Transverse colon (tissue), 4 donors: Measurements from ENCODE around the gene SLBP. TPM values are rescaled to one million over a fixed set of nuclear protein-coding genes. Genes with fewer than 3 reads are reported as not detected.

ENCODE experiments used
- DNase-seq: peaks from one replicate; pipeline ENCODE4 v3.0.0-alpha.2; 2019
- H3K27ac ChIP-seq, 4 donors: fragments of 200-600 bp; sonication (generic); 2 replicates each; pipeline ENCODE4 v1.5.1; 2016 to 2018; ENCODE audit warnings: inconsistent platforms in 4 of 4
- H3K27me3 ChIP-seq: fragments of 200-600 bp; sonication (generic); 2 replicates; pipeline ENCODE4 v1.5.1; 2017; ENCODE audit warnings: inconsistent platforms
- H3K36me3 ChIP-seq, 4 donors: fragments of 200-600 bp; sonication (generic); 2 replicates each; pipeline ENCODE4 v1.5.1; 2017 to 2019; ENCODE audit warnings: inconsistent platforms in 4 of 4
- H3K4me1 ChIP-seq, 4 donors: fragments of 200-600 bp; sonication (generic); 2 replicates each; pipeline ENCODE4 v1.5.1; 2017 to 2020; ENCODE audit warnings: inconsistent platforms in 4 of 4
- H3K4me3 ChIP-seq, 4 donors: fragments of 200-600 bp; sonication (generic); 1 replicate in 1 of 4; 2 replicates in 3 of 4; pipeline versions ENCODE4 v1.5.1 to v1.6.1; 2017 to 2019; ENCODE audit warnings: inconsistent platforms in 4 of 4
- H3K9me3 ChIP-seq, 2 donors: fragments of 200-600 bp; sonication (generic); 2 replicates each; pipeline ENCODE4 v1.5.1; 2017 to 2019; ENCODE audit warnings: inconsistent platforms in 2 of 2
- CTCF ChIP-seq, 5 experiments: fragments of 200-600 bp in 3 of 5; fragments of 450-650 bp in 2 of 5; sonication (generic) in 3 of 5; IDR thresholded peaks; 1 replicate in 2 of 5; 2 replicates in 3 of 5; pipeline ENCODE4 v1.5.1; 2016 to 2017; ENCODE audit warnings: antibody characterized with exemption in 5 of 5, inconsistent platforms in 3 of 5, mild to moderate bottlenecking in 2 of 5, moderate library complexity in 1 of 5
- EP300 ChIP-seq: sonication (generic); formaldehyde crosslinking; IDR thresholded peaks from one replicate; pipeline ENCODE4 v1.6.1; 2017; ENCODE audit warnings: antibody characterized with exemption, low read depth
- POLR2A ChIP-seq: fragments of 450-650 bp; IDR thresholded peaks from one replicate; pipeline ENCODE4 v1.6.1; 2016; ENCODE audit warnings: antibody characterized with exemption, mild to moderate bottlenecking, moderate library complexity
- POLR2AphosphoS5 ChIP-seq, 3 donors: sonication (generic); formaldehyde crosslinking; IDR thresholded peaks; one replicate each; pipeline ENCODE4 v1.6.1; 2016; ENCODE audit warnings: antibody characterized with exemption in 3 of 3
- WGBS, 2 donors: methylation state at CpG; one replicate each; pipeline ENCODE4 v1.1.5; 2018; ENCODE audit warnings: low coverage in 1 of 2; 5-methylcytosine and 5-hydroxymethylcytosine counted together
- in situ Hi-C, 4 donors: fragments of 200-750 bp; cut with MboI; loops; one replicate each; pipeline versions ENCODE4 v1.15.0 to v1.15.1; 2017; ENCODE audit warnings: low sequenced_read_pairs in 3 of 4, low pct_ligation_motif_present in 1 of 4, low pct_unique_long_range_greater_than_20kb in 1 of 4
- intact Hi-C: fragments of 100-400 bp; cut with DNase I; formaldehyde crosslinking; loops from one replicate; pipeline ENCODE4 v1.15.1; 2023; ENCODE audit warnings: low total_unique reads
- total RNA-seq, 4 donors: library from RNA; depleted of rRNA; stranded (reverse); fragments of >200 nt; gene quantifications; one replicate each; pipeline ENCODE4 v1.1.0, GENCODE V29; 2016

SLBP gene
- total RNA-seq, 4 donors from 2014 or later = 7.6 to 47.5 (median 31.6) TPM

GRCh38 chr4:1751155-1751918 lies 39.2 kb upstream of the SLBP start:
- no peak for DNase-seq
- no peak for TF ChIP-seq CTCF (IDR thresholded peaks at IDR 0.05)
- no peak for TF ChIP-seq POLR2AphosphoS5 (IDR thresholded peaks at IDR 0.05)
- no peak for TF ChIP-seq EP300
- TF ChIP-seq POLR2A = no peak
- in situ Hi-C loops = loop anchor here in 1 of 4 donors (10.0 kb wide), 1 partner anchor 63 kb away; no protein-coding TSS in a partner anchor
- H3K36me3 ChIP-seq = no peaks in the 10 kb centered on the region
- no peaks in the 10 kb centered on the region for H3K9me3 ChIP-seq
- H3K4me1 ChIP-seq = peaks cover 0 to 22% (median 12%) of the 10 kb centered on the region in 4 donors
- WGBS, 2 donors = 82% methylated on average over 29 of the region's 31 CpGs; no CpG with 5 or more reads in 1 of the 2 donors
- no peak overlapping the region for H3K27ac ChIP-seq
- peaks cover 5% of the 10 kb centered on the region for H3K27me3 ChIP-seq
- intact Hi-C loops = no loop called here
- no peak overlapping the region for H3K4me3 ChIP-seq

GRCh38 chr4:1750381-1751154 lies 38.4 kb upstream of the SLBP start:
- no peaks in the 10 kb centered on the region for H3K9me3 ChIP-seq
- H3K4me3 ChIP-seq = no peak overlapping the region
- no peaks in the 10 kb centered on the region for H3K36me3 ChIP-seq
- H3K27ac ChIP-seq = no peak overlapping the region
- peaks cover 5% of the 10 kb centered on the region for H3K27me3 ChIP-seq
- no peak for DNase-seq
- in situ Hi-C loops (loop anchor here in 1 of 4 donors (10.0 kb wide), 1 partner anchor 64 kb away; no protein-coding TSS in a partner anchor), intact Hi-C loops (no loop called here)
- 81 to 90% methylated on average over 2 to 18 of the region's 18 CpGs for WGBS, 2 donors
- peaks cover 0 to 22% (median 12%) of the 10 kb centered on the region in 4 donors for H3K4me1 ChIP-seq
- TF ChIP-seq POLR2A = no peak
- TF ChIP-seq CTCF (IDR thresholded peaks at IDR 0.05) = no peak
- no peak for TF ChIP-seq EP300
- TF ChIP-seq POLR2AphosphoS5 (IDR thresholded peaks at IDR 0.05) = no peak

GRCh38 chr4:1749826-1750225 lies 37.7 kb upstream of the SLBP start:
- TF ChIP-seq POLR2AphosphoS5 (IDR thresholded peaks at IDR 0.05) (no peak), POLR2A (no peak), EP300 (no peak), CTCF (IDR thresholded peaks at IDR 0.05) (no peak)
- Histone ChIP-seq H3K36me3 (no peaks in the 10 kb centered on the region), H3K27ac (no peak overlapping the region), H3K4me1 (peaks cover 0 to 22% (median 12%) of the 10 kb centered on the region in 4 donors), H3K4me3 (no peak overlapping the region), H3K27me3 (peaks cover 5% of the 10 kb centered on the region), H3K9me3 (no peaks in the 10 kb centered on the region)
- in situ Hi-C loops (loop anchor here in 2 of 4 donors (10.0 kb wide), 2 partner anchors 65 to 155 kb away; no protein-coding TSS in a partner anchor), intact Hi-C loops (loop anchor here (5.0 kb wide), 2 partner anchors 62 to 147 kb away; no protein-coding TSS in a partner anchor)
- DNase-seq = no peak
- 78% methylated on average over 11 of the region's 14 CpGs; no CpG with 5 or more reads in 1 of the 2 donors for WGBS, 2 donors

GRCh38 chr4:1749370-1749769 lies 37.3 kb upstream of the SLBP start:
- intact Hi-C loops = loop anchor here (5.0 kb wide), 2 partner anchors 63 to 148 kb away; no protein-coding TSS in a partner anchor
- DNase-seq = no peak
- peaks cover 0 to 22% (median 12%) of the 10 kb centered on the region in 4 donors for H3K4me1 ChIP-seq
- H3K9me3 ChIP-seq = no peaks in the 10 kb centered on the region
- H3K4me3 ChIP-seq = no peak overlapping the region
- 70% methylated on average over 2 of the region's 3 CpGs; no CpG with 5 or more reads in 1 of the 2 donors for WGBS, 2 donors
- no peaks in the 10 kb centered on the region for H3K36me3 ChIP-seq
- no peak overlapping the region for H3K27ac ChIP-seq
- in situ Hi-C loops = loop anchor here in 1 of 4 donors (10.0 kb wide), 2 partner anchors 65 to 155 kb away; no protein-coding TSS in a partner anchor
- H3K27me3 ChIP-seq = peaks cover 5% of the 10 kb centered on the region
- TF ChIP-seq POLR2AphosphoS5 (IDR thresholded peaks at IDR 0.05) = no peak
- TF ChIP-seq EP300 = no peak
- no peak for TF ChIP-seq CTCF (IDR thresholded peaks at IDR 0.05)
- no peak for TF ChIP-seq POLR2A
